Right kidney (tissue), 1 donor: ENCODE measurements around the gene PWP2.
"Not testable (repeated sequence)": the region's sequence is repeated elsewhere in the genome, so short reads cannot be mapped to it uniquely, and the experiment has no call there.

ENCODE experiments used
- DNase-seq: peaks from one replicate; pipeline ENCODE4 v3.0.0-alpha.2; 2016

PWP2 gene

DNA sequence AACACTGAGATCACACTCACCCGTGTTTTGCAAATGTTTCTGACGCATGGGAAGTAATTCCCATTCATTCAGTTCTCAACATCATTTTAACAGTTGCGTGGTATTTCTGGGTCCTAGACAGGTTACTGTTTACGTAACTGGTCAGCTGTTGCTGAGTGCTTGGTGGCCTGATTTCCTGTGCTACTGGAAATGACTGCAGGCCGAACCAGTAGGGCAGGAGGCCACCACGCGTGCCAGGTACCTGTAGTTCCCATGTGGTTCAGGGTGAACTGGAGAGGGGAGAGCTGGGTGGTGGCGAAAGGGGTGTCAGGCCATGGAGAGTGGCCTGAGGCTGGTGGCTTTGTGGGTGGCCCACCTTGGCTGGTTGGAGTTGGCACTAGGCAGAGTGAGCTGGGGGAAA lies 27.5 kb downstream of the PWP2 start:
- DNase-seq: not testable (repeated sequence)

DNA sequence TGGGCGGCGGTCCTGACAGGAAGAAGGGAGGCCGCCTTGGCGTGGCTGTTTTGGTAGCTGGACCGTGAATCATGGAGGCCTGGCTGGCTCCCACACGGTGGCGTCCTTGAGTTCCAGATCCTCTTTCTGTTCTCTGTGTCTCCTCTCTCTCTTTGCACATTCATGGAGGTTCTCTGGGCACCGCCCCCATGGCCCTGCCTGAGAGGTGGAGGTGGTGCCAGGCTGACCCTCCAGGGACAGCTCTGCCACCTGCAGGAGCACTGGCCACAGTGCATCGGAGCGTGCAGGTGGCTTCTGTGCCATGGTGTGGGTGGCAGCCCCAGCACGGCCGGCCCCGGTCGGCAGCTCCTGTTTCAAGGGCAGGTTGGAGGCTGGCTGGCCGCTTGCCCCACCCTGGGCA lies 30.8 kb downstream of the PWP2 start:
- DNase-seq: not testable (repeated sequence)

DNA sequence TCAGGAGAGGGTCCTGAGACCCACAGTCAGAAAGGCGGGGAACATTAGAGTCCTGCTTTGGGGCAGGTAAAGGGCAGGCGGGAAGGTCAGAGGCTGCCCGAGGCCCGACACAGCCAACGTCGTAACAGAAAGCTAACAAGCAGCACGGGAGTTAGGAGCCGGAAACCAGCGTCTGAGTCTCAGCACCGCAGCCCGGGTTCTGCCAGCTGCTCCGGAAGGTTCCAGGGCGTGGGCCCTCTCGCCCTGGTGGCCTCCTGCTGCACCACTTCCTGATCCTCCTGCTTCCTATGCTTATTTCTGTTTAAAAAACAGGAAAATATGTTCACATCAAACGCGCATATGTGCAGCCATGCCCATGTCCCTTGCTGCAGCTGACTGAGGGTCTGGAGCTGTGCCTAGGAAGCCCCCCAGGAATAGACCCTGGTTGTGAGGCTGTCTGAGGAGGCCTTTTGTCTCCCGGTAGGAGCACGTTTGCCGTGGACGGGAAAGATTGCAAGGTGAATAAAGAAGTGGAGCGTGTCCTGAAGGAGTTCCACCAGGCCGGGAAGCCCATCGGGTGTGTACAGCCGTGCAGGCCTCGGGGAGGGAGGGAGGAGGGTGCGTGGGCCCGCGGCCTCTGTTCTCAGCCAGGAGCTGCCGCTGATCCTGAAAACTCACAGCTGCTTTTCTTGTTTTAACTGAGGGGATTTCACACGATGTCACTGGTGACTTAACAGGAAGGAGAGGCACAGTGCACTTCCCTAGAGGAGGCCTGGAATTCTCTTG lies 32.8 kb downstream of the PWP2 start:
- not testable (repeated sequence) for DNase-seq

DNA sequence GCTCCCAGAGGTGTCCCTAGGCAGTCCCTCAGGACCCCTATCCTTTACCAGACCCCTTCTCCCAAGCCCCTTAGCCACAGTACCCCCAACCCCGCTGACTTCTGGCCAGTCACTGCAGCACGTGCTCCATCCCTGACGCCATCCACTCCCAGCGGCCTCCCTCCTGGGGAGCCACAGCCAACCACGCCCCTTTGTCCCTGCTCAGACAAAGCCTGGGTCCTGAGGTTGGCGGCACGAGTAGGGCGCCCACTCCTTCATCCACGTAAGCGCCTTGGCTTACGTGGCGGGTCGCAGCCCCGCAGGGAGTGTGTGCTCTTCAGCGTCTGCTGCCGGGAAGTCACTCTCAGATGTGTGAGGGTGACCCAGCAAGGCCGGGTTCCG lies 33.3 kb downstream of the PWP2 start:
- not testable (repeated sequence) for DNase-seq

DNA sequence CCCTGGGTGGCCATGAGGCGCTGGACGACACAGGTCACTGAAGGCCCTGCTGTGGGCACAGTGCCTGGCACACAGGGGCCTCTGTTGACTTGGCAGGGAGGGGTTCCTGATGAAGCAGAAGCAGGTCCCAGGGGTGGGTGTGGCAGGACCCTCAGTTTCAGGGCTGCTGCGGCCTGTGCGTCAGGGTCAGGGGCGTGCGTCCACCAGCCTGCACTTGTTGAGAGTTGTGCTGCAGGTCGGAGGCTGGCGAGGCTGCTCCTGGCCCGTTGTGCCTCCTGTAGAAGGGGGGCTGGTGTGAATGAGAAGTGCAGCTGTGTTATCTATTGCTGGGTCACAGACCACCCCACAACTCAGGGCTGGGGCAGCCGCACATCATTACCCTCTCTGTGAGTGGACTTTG lies 35.3 kb downstream of the PWP2 start:
- not testable (repeated sequence) for DNase-seq

DNA sequence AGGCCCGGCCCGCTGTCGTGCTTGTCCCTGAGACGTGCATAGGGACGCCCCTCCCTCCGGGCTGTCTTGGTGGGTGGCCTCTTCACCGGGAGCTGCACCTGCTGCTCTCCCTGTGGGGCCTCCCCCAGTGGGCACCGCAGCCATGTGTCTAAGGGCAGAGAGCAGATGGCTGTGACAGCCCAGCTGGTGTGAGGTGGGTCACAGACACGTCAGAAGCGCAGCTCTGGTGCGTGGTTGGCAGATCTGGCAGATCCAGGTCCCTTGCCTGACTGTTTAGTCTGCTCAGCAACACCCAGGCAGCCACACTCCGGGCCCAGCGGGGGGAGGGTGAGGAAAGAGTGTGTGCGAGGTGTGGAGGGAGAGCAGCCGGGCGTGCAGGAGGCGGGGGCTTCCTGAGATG lies 36.2 kb downstream of the PWP2 start:
- DNase-seq: not testable (repeated sequence)

DNA sequence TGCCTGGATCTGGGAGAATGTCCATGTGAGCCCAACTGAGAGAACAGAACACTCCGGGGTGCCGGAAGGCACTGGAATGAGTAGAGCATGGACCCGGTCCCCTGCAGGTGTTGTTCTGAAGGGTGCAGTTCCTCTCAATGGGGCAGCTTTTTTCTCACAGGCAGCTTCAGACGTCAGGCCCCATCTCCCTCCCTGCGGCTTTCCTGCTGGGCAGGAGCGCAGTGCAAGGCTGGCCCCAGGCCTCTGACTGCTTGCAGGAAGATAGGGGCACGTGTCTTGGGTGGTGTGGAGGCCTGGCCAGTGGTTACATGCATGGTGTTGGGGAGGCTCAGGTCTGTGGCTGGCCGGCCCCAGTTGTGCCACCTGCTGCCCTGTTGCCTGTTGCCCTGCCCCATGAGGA lies 36.8 kb downstream of the PWP2 start:
- not testable (repeated sequence) for DNase-seq

DNA sequence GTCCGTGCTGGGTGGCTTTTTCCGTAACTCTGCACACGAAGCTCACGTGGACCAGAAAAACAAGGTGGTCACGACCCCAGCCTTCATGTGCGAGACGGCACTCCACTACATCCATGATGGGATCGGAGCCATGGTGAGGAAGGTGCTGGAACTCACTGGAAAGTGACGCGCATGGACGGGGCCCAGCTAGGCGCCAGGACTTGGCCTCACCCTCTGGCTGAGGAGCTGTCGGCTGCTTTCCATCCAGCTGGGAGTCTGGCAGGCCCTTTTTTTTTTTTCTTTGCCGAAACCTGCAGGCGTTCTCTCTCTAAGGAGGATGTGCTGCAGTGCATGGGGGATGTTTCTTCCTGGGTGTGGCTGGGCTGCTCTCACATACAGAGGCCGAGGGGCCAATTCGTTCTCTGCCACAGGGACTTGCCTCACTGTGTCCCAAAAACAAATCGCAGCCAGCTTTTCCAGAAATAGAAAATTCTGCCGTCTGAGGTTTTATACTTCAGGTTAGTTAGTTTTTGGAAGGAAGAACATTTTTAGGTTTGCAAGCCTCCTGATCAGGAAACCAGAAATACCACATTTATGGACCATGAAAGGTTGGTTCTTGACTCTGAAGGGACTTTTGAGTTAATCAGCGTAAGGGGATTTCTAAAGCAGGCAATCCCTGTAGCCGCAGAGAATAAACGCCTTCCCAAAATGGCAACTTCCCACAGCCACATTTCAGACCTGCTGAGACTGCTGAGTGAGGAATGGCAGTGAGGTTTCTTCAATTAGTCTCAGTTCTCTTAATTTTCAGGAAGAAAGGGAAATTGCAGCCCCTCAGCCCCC lies 37.8 kb downstream of the PWP2 start:
- DNase-seq: not testable (repeated sequence)

DNA sequence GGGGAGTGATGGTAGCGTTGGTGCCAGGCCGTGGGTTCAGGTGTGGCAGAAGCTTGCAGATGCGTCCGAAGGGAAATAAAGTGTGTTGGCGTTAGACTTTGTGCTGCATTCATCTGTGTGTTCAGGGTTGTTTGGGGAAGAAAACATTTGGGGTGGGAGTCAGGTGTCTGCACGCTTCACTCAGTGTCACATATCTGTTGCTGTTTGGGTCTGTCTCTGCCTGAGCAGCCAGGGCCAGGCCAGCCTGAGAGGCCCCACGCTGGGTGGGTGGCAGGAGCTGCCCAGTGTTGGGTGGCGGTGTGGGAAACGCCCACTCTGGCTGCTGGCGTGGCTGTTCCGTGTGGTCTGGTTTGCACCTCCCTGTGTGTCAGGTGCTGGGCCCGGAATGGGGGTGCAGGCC lies 38.4 kb downstream of the PWP2 start:
- not testable (repeated sequence) for DNase-seq

DNA sequence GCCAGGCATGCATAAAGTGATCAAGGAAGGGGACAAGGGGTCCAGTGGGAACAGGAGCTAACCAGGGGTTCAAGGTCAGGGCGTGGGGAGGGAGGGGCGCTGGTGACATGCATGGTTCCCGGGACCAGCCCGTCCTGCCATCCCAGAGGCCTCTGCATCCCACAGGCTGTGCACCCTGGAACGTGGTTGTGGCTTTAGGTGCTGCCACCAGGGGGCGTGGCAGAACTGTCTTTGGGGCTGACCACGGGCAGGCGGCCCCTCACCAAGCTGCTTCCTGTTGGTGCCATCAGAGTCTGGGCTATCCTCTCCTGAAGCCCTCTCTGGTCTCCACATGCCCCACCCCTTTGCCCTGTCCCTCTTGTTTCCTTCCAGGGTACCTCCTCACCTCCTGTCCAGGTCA lies 39.9 kb downstream of the PWP2 start:
- DNase-seq: not testable (repeated sequence)

DNA sequence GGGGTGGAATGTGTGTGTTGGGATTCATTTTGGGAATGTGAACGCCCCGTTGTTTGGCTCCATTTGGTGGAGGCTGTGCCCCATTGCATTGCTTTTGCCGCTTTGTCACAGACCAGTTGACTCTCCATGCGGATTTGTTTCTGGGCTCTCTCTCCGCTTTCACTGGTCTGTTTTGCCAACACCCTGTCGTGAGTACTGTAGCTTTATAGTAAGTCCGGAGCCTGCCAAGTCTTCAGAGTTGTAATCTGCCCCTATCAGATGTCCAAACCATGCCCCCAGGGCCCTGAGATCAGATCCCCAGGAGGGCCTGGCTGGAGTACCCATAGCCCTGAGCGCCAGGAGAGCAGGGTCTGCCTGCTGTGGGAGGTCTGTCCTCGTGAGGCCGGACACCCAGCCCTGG lies 43.1 kb downstream of the PWP2 start:
- DNase-seq: not testable (repeated sequence)

DNA sequence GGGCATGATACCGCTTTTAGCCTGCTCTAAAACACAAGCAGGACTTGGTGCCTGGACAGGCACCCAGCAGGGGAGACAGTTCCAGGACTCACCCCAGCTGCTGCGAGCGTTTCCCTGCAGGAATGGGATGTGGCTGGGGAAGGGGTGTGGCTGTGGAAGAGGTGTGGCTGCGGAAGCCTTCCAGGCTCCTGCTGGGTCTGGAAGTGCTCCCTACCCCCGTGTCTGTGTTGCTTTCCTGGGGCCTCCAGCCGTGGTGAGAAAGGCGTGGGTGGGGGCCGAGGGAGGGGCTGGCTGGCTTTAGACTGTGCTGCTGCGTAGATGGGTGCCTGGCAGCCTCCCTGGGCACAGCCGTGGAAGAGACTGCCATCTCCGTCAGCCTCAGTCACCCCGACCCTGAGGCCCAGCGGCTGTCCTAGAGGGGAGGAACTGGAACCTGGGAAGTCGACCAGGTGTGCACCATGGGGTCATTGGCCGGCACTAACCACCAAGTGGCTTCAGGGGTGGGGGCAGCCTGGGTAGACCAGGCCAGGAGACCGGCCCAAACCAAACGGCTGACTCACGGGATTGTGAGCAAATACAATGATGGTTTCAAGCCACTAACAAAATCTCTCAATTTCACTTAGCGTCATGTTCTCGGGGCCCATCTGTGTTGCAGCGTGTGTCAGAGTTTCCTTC lies 46.2 kb downstream of the PWP2 start:
- DNase-seq: not testable (repeated sequence)

DNA sequence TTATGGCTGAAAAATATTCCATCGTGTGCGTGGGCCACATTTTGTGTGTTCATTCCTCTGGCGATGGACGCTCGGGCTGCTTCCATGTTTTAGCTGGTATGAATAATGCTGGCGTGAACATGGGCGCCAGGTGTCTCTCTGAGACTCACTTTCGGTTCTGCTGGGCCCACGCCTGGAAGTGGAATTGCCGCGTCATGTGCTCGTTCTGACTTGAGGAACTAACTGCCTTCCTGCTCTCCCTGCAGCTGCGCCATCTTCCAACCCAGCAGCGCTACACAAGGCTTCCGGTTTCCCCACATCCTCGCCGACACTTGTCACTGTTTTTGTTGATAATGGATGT lies 46.7 kb downstream of the PWP2 start:
- DNase-seq: not testable (repeated sequence)

DNA sequence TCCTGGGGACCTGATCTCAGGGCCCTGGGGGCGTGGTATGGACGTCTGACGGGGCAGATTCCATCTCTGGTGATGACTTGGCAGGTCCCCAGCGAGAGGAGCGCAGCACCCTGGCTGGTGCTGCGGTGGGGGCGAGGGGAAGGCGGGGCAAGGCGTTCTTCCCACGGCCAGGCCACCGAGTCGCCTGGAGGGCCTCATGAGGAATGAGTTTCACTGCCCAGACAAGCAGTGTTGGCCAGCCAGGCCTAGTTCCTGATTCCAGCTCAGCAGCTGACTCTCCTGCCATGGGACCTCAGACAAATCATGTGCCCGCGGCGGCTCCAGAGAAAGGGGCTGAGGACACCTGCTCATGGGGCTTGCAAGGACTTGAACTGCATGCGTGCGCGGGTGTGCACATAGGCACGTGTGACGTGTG lies 47.6 kb downstream of the PWP2 start:
- DNase-seq: not testable (repeated sequence)

DNA sequence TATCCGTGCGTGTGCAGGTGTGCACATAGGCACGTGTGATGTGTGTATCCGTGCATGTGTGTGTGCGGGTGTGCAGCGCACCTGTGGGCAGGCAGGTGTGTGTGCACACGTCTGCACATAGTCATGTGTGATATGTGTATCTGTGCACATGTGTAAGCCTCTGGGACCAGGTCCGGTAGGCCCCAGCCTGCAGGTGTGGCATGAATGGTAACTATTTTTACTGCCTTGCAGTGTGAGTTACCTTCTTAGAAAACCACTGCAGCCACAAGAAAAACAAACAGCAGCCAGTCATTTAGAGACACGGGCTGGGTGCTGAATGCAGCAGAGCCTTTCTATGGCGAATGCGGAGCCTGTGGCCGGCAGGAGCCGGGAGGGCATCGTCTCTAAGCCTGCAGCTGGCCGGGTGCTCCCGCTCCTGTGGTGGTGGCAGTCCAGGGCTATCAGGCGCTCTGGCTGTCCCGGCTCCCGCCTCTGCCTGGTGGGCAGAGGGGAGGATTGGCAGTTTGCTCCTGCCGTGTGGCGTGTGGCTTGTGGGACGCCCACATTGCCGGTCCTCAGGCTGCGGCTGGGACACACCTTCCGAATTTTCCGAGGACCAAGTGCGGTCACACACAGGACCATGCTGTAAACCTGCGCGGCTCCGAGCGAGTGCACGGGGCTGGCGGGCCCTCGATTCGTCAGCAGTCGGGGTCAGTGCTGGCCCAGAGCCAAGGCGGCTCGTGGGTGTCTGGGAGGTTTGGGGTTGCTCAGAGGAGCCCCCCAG lies 48.2 kb downstream of the PWP2 start:
- not testable (repeated sequence) for DNase-seq

DNA sequence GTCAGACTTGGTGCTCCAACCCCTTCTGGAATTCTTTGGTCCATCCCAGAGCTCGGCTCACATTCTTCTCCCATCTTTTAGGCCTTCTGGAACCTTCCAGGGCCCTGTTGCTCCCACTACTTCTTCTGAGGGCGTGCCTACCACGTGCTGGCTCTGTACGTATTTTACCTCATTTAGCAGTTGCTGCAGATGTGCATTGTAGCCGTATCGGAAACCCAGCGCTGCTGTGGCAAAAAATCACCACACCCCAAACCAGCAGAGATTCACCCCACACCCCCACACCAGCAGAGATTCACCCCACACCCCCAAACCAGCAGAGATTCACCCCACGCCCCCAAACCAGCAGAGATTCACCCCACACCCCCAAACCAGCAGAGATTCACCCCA lies 48.8 kb downstream of the PWP2 start:
- not testable (repeated sequence) for DNase-seq

DNA sequence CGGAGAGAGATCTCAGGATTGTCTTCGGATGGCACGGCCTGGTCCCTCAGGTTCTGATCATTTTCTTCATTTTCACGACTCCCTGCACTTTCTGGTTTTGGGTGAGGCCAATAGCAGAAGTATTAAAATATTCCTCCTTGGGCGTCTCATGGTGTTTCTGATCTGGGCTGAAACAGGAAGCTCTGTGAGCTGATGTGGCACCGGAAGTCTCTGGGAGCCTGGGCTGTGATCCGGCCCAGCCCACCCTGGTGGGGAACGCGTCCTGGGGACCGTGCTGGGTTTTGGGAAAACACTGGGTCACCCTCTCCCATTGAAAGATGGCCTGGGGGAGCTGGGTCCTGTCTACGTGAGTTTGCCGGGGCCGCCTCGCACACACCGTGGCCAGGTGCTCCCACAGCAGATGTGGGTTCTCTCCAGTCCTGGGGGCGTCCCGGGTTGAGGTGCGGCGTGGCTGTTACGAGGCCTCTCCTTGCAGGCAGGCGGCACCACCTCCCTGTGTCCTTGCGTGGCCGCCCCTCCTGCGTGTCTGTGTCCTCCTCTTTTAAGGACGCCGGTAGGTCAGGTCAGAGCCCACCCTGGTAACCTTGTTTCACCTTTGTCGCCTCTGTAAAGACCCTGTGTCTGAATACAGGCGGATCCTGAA lies 50.4 kb downstream of the PWP2 start:
- DNase-seq: not testable (repeated sequence)

DNA sequence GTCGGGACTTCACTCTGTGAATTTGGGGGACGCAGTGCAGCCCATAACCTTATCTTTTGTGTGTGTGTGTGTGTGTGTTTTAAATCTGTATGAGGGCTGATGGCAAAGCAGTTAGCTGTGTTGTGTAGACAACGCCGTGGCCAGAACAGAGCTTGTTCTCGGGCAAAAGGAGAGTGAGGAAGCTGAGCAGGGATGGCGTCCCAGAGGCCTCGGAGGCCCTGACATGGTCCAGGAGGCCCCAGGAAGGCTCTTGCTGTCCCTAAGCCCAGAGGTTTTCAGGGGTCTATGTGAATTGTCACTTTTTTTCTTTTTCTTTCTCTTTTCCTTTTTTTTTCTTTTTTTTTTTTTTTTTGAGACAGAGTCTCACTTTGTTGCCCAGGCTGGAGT lies 50.9 kb downstream of the PWP2 start:
- not testable (repeated sequence) for DNase-seq

DNA sequence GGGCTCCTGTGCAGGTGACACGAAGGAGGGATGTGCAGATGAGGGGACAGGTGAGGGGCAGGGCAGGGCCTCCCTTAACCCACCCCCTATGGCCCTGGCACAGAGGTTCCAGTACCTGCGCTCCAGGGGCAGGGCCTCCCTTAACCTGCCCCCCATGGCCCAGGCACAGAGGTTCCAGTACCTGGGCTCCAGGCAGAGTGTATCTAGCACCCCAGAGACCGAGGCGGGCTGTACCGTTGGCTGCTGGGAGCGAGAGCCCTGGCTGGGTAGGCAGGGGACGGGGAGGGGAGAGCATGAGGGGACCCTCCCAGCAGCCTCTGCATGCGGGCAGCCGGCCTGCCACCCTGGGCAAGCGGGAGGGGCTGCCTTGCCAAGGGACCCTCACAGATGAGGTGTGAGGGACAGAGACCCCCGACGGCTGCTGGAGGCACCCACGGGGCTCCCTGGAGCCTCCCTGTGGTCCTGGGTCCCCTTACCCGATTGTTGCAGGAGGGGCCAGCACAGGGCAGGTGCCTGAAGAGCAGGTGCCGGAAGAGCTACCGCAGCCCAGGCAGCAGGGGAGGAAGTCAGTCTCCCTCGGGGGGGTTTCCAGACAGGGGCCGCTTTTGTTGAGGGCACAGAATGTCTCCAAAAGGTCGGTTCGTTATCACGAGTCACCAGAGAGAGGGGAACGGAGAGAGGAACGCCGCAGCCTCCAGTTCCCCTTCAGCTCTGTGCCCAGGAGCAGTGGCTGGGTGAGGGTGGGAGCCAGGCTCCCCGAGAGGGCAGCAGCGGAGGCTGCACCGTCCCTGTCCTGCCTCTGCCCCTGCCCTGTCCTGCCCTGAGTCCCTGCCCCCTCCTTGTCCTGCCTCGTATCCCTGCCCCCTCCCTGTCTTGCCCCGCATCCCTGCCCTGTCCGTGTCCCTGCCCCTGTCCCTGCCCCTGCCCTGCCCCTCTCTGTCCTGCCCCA lies 52.4 kb downstream of the PWP2 start:
- DNase-seq: not testable (repeated sequence)

DNA sequence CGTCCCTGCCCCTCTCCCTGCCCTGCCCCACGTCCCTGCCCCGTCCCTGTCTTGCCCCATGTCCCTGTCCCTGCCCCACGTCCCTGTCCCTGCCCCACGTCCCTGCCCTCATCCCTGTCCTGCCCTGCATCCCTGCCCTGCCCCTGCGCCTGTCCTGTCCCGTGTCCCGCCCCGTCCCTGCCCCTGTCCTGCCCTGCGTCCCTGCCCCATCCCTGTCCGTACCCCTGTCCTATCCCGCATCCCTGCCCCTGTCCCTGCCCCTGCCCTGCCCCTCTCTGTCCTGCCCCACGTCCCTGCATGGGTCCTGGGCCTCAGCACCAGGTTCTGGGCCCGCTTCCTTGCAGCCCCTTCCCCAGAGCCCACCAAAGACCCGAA lies 53.1 kb downstream of the PWP2 start:
- DNase-seq: not testable (repeated sequence)

DNA sequence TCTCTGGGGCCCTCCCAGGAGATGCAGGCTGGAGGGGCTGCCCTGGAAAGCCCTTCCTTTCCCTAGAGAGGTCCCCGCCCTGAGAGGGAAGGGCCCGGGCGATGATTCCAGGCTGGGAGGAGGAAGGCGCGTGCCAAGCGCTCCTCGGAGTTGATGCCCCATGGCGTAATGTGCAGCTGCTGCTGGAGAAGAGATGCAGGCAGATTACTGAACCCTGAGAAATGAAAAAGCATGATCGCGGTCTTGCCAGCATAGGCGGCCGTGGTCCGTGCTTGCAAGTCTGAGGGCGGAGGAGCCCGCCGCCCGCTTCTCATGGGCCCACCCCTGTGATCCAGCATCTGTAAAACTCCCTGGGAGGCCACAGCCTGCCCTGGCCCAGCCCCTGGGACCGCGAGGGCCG lies 53.6 kb downstream of the PWP2 start:
- DNase-seq: not testable (repeated sequence)
